HEK293T (cell line): ENCODE measurements around the gene CAMK2B.

Experiments used
- ARNT ChIP-seq: fragments of 450-650 bp; IDR thresholded peaks from 2 replicates; pipeline ENCODE4 v1.6.1; 2017; ENCODE audit warnings: mild to moderate bottlenecking
- BHLHE40 ChIP-seq: fragments of 450-650 bp; IDR thresholded peaks from 2 replicates; pipeline ENCODE4 v1.6.1; 2016; ENCODE audit warnings: mild to moderate bottlenecking, moderate library complexity, borderline replicate concordance
- FOXA1 ChIP-seq: fragments of 450-650 bp; IDR thresholded peaks from 2 replicates; pipeline ENCODE4 v1.6.1; 2016; ENCODE audit warnings: mild to moderate bottlenecking
- FOXK2 ChIP-seq: fragments of 450-650 bp; IDR thresholded peaks from 2 replicates; pipeline ENCODE4 v1.6.1; 2016; ENCODE audit warnings: mild to moderate bottlenecking
- HDGF ChIP-seq: fragments of 450-650 bp; IDR thresholded peaks from 2 replicates; pipeline ENCODE4 v1.6.1; 2017; ENCODE audit warnings: antibody characterized with exemption, borderline replicate concordance
- L3MBTL2 ChIP-seq: fragments of 450-650 bp; conservative IDR thresholded peaks from 2 replicates; pipeline ENCODE4 v1.6.1; 2016; ENCODE audit warnings: mild to moderate bottlenecking
- LEF1 ChIP-seq: fragments of 450-650 bp; IDR thresholded peaks from 2 replicates; pipeline ENCODE4 v1.6.1; 2017; ENCODE audit warnings: mild to moderate bottlenecking, borderline replicate concordance
- NFRKB ChIP-seq: fragments of 450-650 bp; IDR thresholded peaks from 2 replicates; pipeline ENCODE4 v1.6.1; 2016; ENCODE audit warnings: mild to moderate bottlenecking, moderate library complexity
- PKNOX1 ChIP-seq: fragments of 450-650 bp; IDR thresholded peaks from 2 replicates; pipeline ENCODE4 v1.6.1; 2016
- SP1 ChIP-seq: fragments of 450-650 bp; IDR thresholded peaks from 2 replicates; pipeline ENCODE4 v1.6.1; 2017
- SUZ12 ChIP-seq: fragments of 450-650 bp; IDR thresholded peaks from 2 replicates; pipeline ENCODE4 v1.6.1; 2016; ENCODE audit warnings: mild to moderate bottlenecking
- ZNF384 ChIP-seq: fragments of 450-650 bp; IDR thresholded peaks from 2 replicates; pipeline ENCODE4 v1.6.1; 2016

GRCh38 chr7:44184873-44185446, 140.4 kb downstream of the CAMK2B start:
- TF ChIP-seq L3MBTL2 (no peak), HDGF (no peak), NFRKB (no peak), LEF1 (no peak), ARNT (no peak), FOXK2 (no peak), SP1 (no peak), PKNOX1 (no peak), BHLHE40 (no peak), FOXA1 (no peak), ZNF384 (no peak), SUZ12 (no peak)
